ENCODE measurements around the gene TOR4A. TPM values are rescaled to one million over a fixed set of nuclear protein-coding genes. Genes with fewer than 3 reads are reported as not detected.
A peak's percentile ranks its signal among the peaks of the same experiment; 100 is the strongest.
"Not testable (repeated sequence)": the region's sequence is repeated elsewhere in the genome, so short reads cannot be mapped to it uniquely, and the experiment has no call there.

TOR4A gene
- total RNA-seq, 4 donors from 2014 or later = 4.7 to 7.4 (median 6.9) TPM

DNA sequence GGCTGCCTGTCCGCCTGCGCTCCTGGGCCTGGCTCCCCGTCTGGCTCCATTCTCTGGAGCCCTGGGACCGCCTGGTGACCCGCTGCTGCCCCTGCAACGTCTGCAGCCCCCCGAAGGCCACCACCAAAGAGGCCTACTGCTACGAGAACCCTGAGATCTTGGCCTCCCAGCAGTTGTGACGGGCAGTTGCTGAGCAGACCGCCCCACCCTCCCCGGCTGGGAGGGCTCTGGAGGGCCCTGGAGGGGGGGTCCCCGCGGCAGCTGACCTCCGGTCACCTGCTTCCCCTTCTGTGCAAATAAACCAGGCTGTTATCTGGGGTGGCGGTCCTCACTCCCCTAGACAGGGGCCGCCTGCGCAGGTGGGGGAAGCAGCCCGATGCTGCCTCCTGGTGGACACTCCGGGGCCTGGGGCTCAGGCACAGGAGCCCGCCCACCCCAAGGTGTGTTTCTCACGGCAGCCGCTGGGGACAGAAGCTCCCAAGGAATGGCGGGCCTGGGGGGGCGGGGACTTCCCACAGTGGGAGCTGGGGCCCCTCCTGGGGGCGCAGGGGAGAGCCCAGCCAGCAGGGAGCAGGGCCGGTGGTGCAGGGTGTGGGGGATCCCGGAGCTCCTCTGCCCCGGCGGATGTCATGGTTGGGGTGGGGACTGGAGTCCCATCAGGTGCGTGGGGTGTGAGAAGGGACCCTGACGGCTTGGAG is 41.1 kb upstream of the TOR4A start:
- Histone ChIP-seq H3K4me3 (peak overlapping the region; percentile 15 to 44), H3K27ac (peak overlapping the region in 1 of 4 donors; percentile 38), H3K36me3 (no peaks in the 10 kb centered on the region), H3K4me1 (peaks cover 0 to 54% (median 29%) of the 10 kb centered on the region in 3 donors), H3K9me3 (no peaks in the 10 kb centered on the region), H3K27me3 (peaks cover 36% of the 10 kb centered on the region)
- no peak for TF ChIP-seq POLR2A (IDR thresholded peaks at IDR 0.05)
- TF ChIP-seq POLR2AphosphoS5 (IDR thresholded peaks at IDR 0.05) = peak; percentile 36
- TF ChIP-seq, protein P1, sequence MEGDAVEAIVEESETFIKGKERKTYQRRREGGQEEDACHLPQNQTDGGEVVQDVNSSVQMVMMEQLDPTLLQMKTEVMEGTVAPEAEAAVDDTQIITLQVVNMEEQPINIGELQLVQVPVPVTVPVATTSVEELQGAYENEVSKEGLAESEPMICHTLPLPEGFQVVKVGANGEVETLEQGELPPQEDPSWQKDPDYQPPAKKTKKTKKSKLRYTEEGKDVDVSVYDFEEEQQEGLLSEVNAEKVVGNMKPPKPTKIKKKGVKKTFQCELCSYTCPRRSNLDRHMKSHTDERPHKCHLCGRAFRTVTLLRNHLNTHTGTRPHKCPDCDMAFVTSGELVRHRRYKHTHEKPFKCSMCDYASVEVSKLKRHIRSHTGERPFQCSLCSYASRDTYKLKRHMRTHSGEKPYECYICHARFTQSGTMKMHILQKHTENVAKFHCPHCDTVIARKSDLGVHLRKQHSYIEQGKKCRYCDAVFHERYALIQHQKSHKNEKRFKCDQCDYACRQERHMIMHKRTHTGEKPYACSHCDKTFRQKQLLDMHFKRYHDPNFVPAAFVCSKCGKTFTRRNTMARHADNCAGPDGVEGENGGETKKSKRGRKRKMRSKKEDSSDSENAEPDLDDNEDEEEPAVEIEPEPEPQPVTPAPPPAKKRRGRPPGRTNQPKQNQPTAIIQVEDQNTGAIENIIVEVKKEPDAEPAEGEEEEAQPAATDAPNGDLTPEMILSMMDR (IDR thresholded peaks at IDR 0.05) = peak in 3 of 4 experiments; percentile 99 to 100 (median 99)
- TF ChIP-seq EP300 (IDR thresholded peaks at IDR 0.05) = no peak
- 0% methylated on average over 5 of the region's 31 CpGs; no CpG with 5 or more reads in 1 of the 2 donors for WGBS, 2 donors (ENCODE audit: low coverage in 1 of 2)
- peak; percentile 11 for ATAC-seq

GRCh38 chr9:137236936-137237421 is 40.5 kb upstream of the TOR4A start:
- H3K27me3 ChIP-seq = peaks cover 30% of the 10 kb centered on the region
- H3K27ac ChIP-seq = peak overlapping the region in 2 of 4 donors; percentile 6 to 38
- TF ChIP-seq, protein P1 (IDR thresholded peaks at IDR 0.05) = no peak
- TF ChIP-seq POLR2AphosphoS5 (IDR thresholded peaks at IDR 0.05) (no peak), EP300 (IDR thresholded peaks at IDR 0.05) (no peak), POLR2A (IDR thresholded peaks at IDR 0.05) (no peak)
- H3K9me3 ChIP-seq = no peaks in the 10 kb centered on the region
- peaks cover 0 to 58% (median 29%) of the 10 kb centered on the region in 3 donors for H3K4me1 ChIP-seq
- 57% methylated on average over 1 of the region's 11 CpGs; no CpG with 5 or more reads in 1 of the 2 donors for WGBS, 2 donors (ENCODE audit: low coverage in 1 of 2)
- no peak for ATAC-seq
- peaks cover 0 to 1% of the 10 kb centered on the region in 2 donors for H3K36me3 ChIP-seq
- H3K4me3 ChIP-seq = no peak overlapping the region

- WGBS, 2 donors (ENCODE audit: low coverage in 1 of 2) = no CpG with 5 or more reads among the region's 13 CpGs
- H3K27ac ChIP-seq = peak overlapping the region in 2 of 4 donors; percentile 6 to 11
- ATAC-seq = no peak
Observed at GRCh38 chr9:137237759-137238726, 39.5 kb upstream of the TOR4A start.

GRCh38 chr9:137239541-137240200 is 37.9 kb upstream of the TOR4A start:
- peak overlapping the region; percentile 77 to 99 (median 96) for H3K27ac ChIP-seq
- H3K4me1 ChIP-seq = peaks cover 0 to 85% (median 47%) of the 10 kb centered on the region in 3 donors
- 23 to 38% methylated on average over 18 to 19 of the region's 27 CpGs for WGBS, 2 donors (ENCODE audit: low coverage in 1 of 2)

More at GRCh38 chr9:137237759-137238726, 39.5 kb upstream of the TOR4A start:
- H3K27me3 ChIP-seq = peaks cover 19% of the 10 kb centered on the region
- H3K9me3 ChIP-seq = no peaks in the 10 kb centered on the region
- peaks cover 0 to 68% (median 40%) of the 10 kb centered on the region in 3 donors for H3K4me1 ChIP-seq
- H3K36me3 ChIP-seq = peaks cover 0 to 12% of the 10 kb centered on the region in 2 donors
- no peak for TF ChIP-seq EP300 (IDR thresholded peaks at IDR 0.05)
- TF ChIP-seq POLR2A (IDR thresholded peaks at IDR 0.05) = no peak
- TF ChIP-seq, protein P1 (IDR thresholded peaks at IDR 0.05) = no peak
- TF ChIP-seq POLR2AphosphoS5 (IDR thresholded peaks at IDR 0.05) = no peak
- no peak overlapping the region for H3K4me3 ChIP-seq

More at GRCh38 chr9:137239541-137240200, 37.9 kb upstream of the TOR4A start:
- not testable (repeated sequence) for H3K9me3 ChIP-seq, ATAC-seq, H3K27me3 ChIP-seq
- peaks cover 0 to 22% of the 10 kb centered on the region in 2 donors for H3K36me3 ChIP-seq
- peak overlapping the region; percentile 67 to 82 for H3K4me3 ChIP-seq

All from gastroesophageal sphincter (tissue), 4 donors.